Keratinocyte (primary cell): ENCODE results near the gene PEX11A. TPM values are rescaled to one million over a fixed set of nuclear protein-coding genes. Genes with fewer than 3 reads are reported as not detected.

Experiments used
- DNase-seq: peaks from one replicate; pipeline ENCODE4 v3.0.0-alpha.2; 2011; ENCODE audit warnings: low read depth, missing footprints, low spot score
- FAIRE-seq: peaks from 2 replicates; lab custom pipeline; 2011; peaks lifted over from hg19 to GRCh38; lab: Jason Lieb, UNC
- H2AFZ ChIP-seq: 2 replicates; pipeline ENCODE4 v1.6.0; 2012; ENCODE audit warnings: low read length, control low read depth, inconsistent platforms; ENCODE audit not compliant: control insufficient read depth
- H3K27ac ChIP-seq: 2 replicates; pipeline ENCODE4 v1.5.1; 2011; ENCODE audit warnings: low read length; ENCODE audit not compliant: control insufficient read depth, insufficient read depth
- H3K27me3 ChIP-seq: 3 replicates; pipeline ENCODE4 v1.6.0; 2011; ENCODE audit warnings: low read length; ENCODE audit not compliant: control insufficient read depth, insufficient read depth; ENCODE audit errors: extremely low read depth
- H3K36me3 ChIP-seq, 2 experiments: 2 replicates in 1 of 2; 3 replicates in 1 of 2; pipeline ENCODE4 v1.5.1; 2011; ENCODE audit warnings: low read length in 2 of 2, mild to moderate bottlenecking in 1 of 2; ENCODE audit not compliant: control insufficient read depth in 2 of 2, insufficient read depth in 2 of 2; ENCODE audit errors: extremely low read depth in 1 of 2
- H3K4me1 ChIP-seq: 3 replicates; pipeline ENCODE4 v1.5.1; 2011; ENCODE audit warnings: low read length; ENCODE audit not compliant: control insufficient read depth, insufficient read depth; ENCODE audit errors: extremely low read depth
- H3K4me2 ChIP-seq: 3 replicates; pipeline ENCODE4 v1.6.0; 2011; ENCODE audit warnings: low read depth, low read length; ENCODE audit not compliant: control insufficient read depth, insufficient read depth; ENCODE audit errors: extremely low read depth
- H3K4me3 ChIP-seq, 3 experiments: fragments of 200-600 bp in 1 of 3; sonication (generic) in 1 of 3; 2 replicates in 2 of 3; 3 replicates in 1 of 3; pipeline ENCODE4 v1.5.1; 2011 to 2016; ENCODE audit warnings: low read length in 3 of 3, mild to moderate bottlenecking in 3 of 3, control low read depth in 2 of 3, inconsistent platforms in 1 of 3, low read depth in 1 of 3, mixed read lengths in 1 of 3, mixed run types in 1 of 3, moderate library complexity in 1 of 3; ENCODE audit not compliant: control insufficient read depth in 2 of 3, insufficient read depth in 2 of 3; ENCODE audit errors: extremely low read depth in 1 of 3
- H3K79me2 ChIP-seq: 2 replicates; pipeline ENCODE4 v1.6.0; 2012; ENCODE audit warnings: low read length; ENCODE audit not compliant: control insufficient read depth, insufficient read depth
- H3K9ac ChIP-seq: 3 replicates; pipeline ENCODE4 v1.6.0; 2011; ENCODE audit warnings: low read length; ENCODE audit not compliant: control insufficient read depth, insufficient read depth; ENCODE audit errors: extremely low read depth
- H3K9me1 ChIP-seq: 3 replicates; pipeline ENCODE4 v1.6.0; 2011; ENCODE audit warnings: low read length; ENCODE audit not compliant: control insufficient read depth, insufficient read depth; ENCODE audit errors: extremely low read depth
- H3K9me3 ChIP-seq: 2 replicates; pipeline ENCODE4 v1.5.1; 2012; ENCODE audit warnings: low read depth, low read length; ENCODE audit not compliant: control insufficient read depth
- H4K20me1 ChIP-seq: 3 replicates; pipeline ENCODE4 v1.6.0; 2011; ENCODE audit warnings: low read length; ENCODE audit not compliant: control insufficient read depth, insufficient read depth; ENCODE audit errors: extremely low read depth
- EZH2 ChIP-seq: IDR thresholded peaks from one replicate; pipeline ENCODE4 v1.6.1; 2012; ENCODE audit warnings: inconsistent platforms, mild to moderate bottlenecking, low read length, moderate library complexity
- dilution Hi-C: fragments of 300-500 bp; cut with MboI; formaldehyde crosslinking; loops from one replicate; pipeline ENCODE4 v1.7.0; 2020; ENCODE audit warnings: low sequenced_read_pairs; ENCODE audit not compliant: extremely low pct_ligation_motif_present
- polyA plus RNA-seq, 5 experiments: library from polyadenylated mRNA; depleted of rRNA in 3 of 5; stranded (reverse) in 3 of 5; stranded (forward) in 1 of 5; unstranded in 1 of 5; fragments of >200 nt; gene quantifications; 1 replicate in 1 of 5; 2 replicates in 3 of 5; 3 replicates in 1 of 5; pipeline versions ENCODE4 v1.2.1 to v1.2.3, GENCODE V29; 2011 to 2012; ENCODE audit warnings: missing spikeins in 2 of 5, low read depth in 1 of 5, low replicate concordance in 1 of 5
- TF ChIP-seq, protein P1 (sequence below), 3 experiments: IDR thresholded peaks in 1 of 3; conservative IDR thresholded peaks in 1 of 3; optimal IDR thresholded peaks in 1 of 3; 2 replicates in 2 of 3; 3 replicates in 1 of 3; pipeline versions ENCODE3 to v1.5.1; 2011; ENCODE audit warnings: low read length in 3 of 3, mild to moderate bottlenecking in 3 of 3, moderate library complexity in 2 of 3, control low read depth in 1 of 3, inconsistent platforms in 1 of 3; ENCODE audit not compliant: insufficient read depth in 2 of 3; ENCODE audit errors: extremely low read depth in 1 of 3

Gene PEX11A
- polyA plus RNA-seq, 1 donor (not counting 4 experiments of a cell fraction or from before 2014, with no cell fraction given): 6.0 TPM

DNA sequence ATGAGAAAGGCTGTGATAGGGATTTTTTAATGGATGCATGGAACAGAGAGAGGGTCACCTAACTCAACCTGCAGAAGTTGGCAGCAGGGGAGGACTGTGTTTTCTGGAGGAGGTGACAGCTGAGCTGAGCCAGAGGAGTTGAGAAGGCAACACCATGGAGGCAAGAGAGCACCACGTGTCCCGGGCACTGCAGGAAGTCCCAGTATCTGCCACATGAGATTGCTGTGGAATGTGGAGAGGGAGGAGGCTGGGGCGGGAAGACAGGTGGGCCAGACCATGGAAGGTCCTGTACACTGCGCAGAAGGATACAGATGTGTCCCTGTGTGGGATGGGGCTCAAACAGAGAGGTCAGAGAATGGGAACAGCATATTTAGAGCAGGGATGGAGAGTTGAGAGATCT is 45.2 kb upstream of the PEX11A start:
- H3K27ac ChIP-seq: no peak overlapping the region
- H3K4me2 ChIP-seq: no peak overlapping the region
- no peaks in the 10 kb centered on the region for H3K9me3 ChIP-seq
- H2AFZ ChIP-seq: no peak overlapping the region
- DNase-seq: no peak
- no peak for FAIRE-seq
- dilution Hi-C loops: no loop called here
- peaks cover 3% of the 10 kb centered on the region for H3K27me3 ChIP-seq
- TF ChIP-seq EZH2: no peak
- TF ChIP-seq, protein P1, sequence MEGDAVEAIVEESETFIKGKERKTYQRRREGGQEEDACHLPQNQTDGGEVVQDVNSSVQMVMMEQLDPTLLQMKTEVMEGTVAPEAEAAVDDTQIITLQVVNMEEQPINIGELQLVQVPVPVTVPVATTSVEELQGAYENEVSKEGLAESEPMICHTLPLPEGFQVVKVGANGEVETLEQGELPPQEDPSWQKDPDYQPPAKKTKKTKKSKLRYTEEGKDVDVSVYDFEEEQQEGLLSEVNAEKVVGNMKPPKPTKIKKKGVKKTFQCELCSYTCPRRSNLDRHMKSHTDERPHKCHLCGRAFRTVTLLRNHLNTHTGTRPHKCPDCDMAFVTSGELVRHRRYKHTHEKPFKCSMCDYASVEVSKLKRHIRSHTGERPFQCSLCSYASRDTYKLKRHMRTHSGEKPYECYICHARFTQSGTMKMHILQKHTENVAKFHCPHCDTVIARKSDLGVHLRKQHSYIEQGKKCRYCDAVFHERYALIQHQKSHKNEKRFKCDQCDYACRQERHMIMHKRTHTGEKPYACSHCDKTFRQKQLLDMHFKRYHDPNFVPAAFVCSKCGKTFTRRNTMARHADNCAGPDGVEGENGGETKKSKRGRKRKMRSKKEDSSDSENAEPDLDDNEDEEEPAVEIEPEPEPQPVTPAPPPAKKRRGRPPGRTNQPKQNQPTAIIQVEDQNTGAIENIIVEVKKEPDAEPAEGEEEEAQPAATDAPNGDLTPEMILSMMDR (optimal IDR thresholded peaks at IDR 0.05 in 1 of 3, IDR thresholded peaks at IDR 0.05 in 1 of 3, conservative IDR thresholded peaks at IDR 0.05 in 1 of 3; ENCODE audit: extremely low read depth in 1 of 3, insufficient read depth in 2 of 3, low read length in 3 of 3): no peak
- no peak overlapping the region for H3K4me3 ChIP-seq
- H3K79me2 ChIP-seq: no peaks in the 10 kb centered on the region
- no peaks in the 10 kb centered on the region for H4K20me1 ChIP-seq
- H3K9ac ChIP-seq: no peak overlapping the region
- H3K4me1 ChIP-seq: no peaks in the 10 kb centered on the region
- no peaks in the 10 kb centered on the region for H3K36me3 ChIP-seq
- no peaks in the 10 kb centered on the region for H3K9me1 ChIP-seq

DNA sequence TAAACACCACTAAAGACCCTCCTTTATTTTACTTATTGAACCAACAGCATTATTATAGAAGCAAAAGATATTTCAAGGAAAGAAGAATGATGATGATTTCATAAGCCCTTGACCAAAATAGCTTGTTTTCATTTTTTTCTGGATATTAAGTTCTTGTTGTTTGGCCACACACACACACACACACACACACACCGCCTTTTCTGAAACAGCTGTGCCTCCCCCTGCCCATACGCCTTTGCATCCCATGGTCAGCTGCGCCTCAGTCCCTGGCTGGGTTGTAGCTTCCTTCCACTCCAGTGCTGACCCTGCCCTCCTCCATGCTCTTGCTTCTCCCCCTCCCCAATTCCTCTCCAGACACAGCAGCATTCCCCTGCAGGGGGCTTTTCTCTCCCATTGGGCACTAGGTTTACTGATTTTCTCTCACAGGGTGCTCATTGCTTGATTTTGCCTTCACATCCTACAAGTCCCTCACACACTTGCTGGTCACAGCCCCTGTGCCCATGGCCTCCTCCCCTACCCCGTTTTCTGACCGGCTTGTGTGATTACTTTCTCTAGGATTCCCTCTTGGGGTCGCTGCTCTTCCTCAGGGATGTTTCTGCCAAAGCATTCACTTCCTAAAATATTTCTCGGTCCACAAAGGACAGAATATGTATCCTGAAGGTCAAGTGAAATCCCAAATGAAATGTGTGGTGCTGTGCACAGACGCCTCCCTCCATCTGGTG is 42.1 kb upstream of the PEX11A start:
- no peak for FAIRE-seq
- Histone ChIP-seq H3K27ac (no peak overlapping the region), H3K27me3 (peaks cover 3% of the 10 kb centered on the region), H3K9me3 (no peaks in the 10 kb centered on the region), H3K4me1 (no peaks in the 10 kb centered on the region), H3K4me2 (no peak overlapping the region), H3K4me3 (no peak overlapping the region), H3K9me1 (no peaks in the 10 kb centered on the region), H3K9ac (no peak overlapping the region), H3K79me2 (no peaks in the 10 kb centered on the region), H3K36me3 (no peaks in the 10 kb centered on the region), H2AFZ (no peak overlapping the region), H4K20me1 (no peaks in the 10 kb centered on the region)
- TF ChIP-seq, protein P1 (optimal IDR thresholded peaks at IDR 0.05 in 1 of 3, IDR thresholded peaks at IDR 0.05 in 1 of 3, conservative IDR thresholded peaks at IDR 0.05 in 1 of 3; ENCODE audit: extremely low read depth in 1 of 3, insufficient read depth in 2 of 3, low read length in 3 of 3): no peak
- no peak for TF ChIP-seq EZH2
- dilution Hi-C loops: no loop called here
- DNase-seq: no peak
